HepG2 (cell line): ENCODE data around the gene IL33. TPM values are rescaled to one million over a fixed set of nuclear protein-coding genes. Genes with fewer than 3 reads are reported as not detected.

Source experiments
- ATAC-seq: fragments of 200-7000 bp; cut with Tn5 transposase; 3 replicates; pipeline ENCODE4 v1.9.1; 2020; ENCODE audit warnings: mild to moderate bottlenecking, moderate library complexity
- BruUV-seq: library from RNA; stranded (reverse); fragments of 400-500 nt; replicated peaks from 2 replicates; lab custom pipeline; 2021; lab: Mats Ljungman, UMichigan
- CTCF ChIA-PET: fragments of 300-600 bp; formaldehyde crosslinking; extraction: SDS; loops from one replicate; lab custom pipeline; 2021; ENCODE audit warnings: low total read pairs, inconsistent platforms, low intra/inter-chr PET ratio; lab: Yijun Ruan, JAX
- POLR2A ChIA-PET: fragments of 350-600 bp; sonication (Branson Sonifier 250); formaldehyde crosslinking; loops from one replicate; lab custom pipeline; 2020; ENCODE audit warnings: antibody characterized with exemption, inconsistent platforms; lab: Yijun Ruan, JAX
- DNase-seq: peaks from one replicate; pipeline ENCODE4 v3.0.0-alpha.2; 2015; ENCODE audit warnings: low spot score
- FAIRE-seq: peaks from 3 replicates; lab custom pipeline; 2011; peaks lifted over from hg19 to GRCh38; lab: Jason Lieb, UNC
- H2AFZ ChIP-seq: one replicate; pipeline ENCODE4 v1.6.1; 2011; ENCODE audit warnings: low read length, inconsistent platforms
- H3K27ac ChIP-seq: fragments of 300-600 bp; 3 replicates; pipeline ENCODE4 v1.8.0; 2011; ENCODE audit warnings: mixed run types, mild to moderate bottlenecking, mixed read lengths, low read length, inconsistent platforms; ENCODE audit not compliant: insufficient read depth; ENCODE audit errors: extremely low read length
- H3K27me3 ChIP-seq, 2 experiments: fragments of 200-600 bp in 1 of 2; 2 replicates in 1 of 2; 3 replicates in 1 of 2; pipeline versions ENCODE4 v1.6.0 to v1.8.0; 2011; ENCODE audit warnings: low read length in 2 of 2, mild to moderate bottlenecking in 2 of 2, moderate library complexity in 2 of 2, inconsistent platforms in 1 of 2; ENCODE audit not compliant: insufficient read depth in 2 of 2, control insufficient read depth in 1 of 2
- H3K36me3 ChIP-seq, 2 experiments: fragments of 200-600 bp in 1 of 2; replicated peaks in 1 of 2; 2 replicates in 1 of 2; 3 replicates in 1 of 2; pipeline versions ENCODE4 v1.5.1 to v1.8.0; 2011; ENCODE audit warnings: low read length in 2 of 2, inconsistent platforms in 1 of 2; ENCODE audit not compliant: insufficient read depth in 2 of 2, control insufficient read depth in 1 of 2
- H3K4me1 ChIP-seq: 2 replicates; pipeline ENCODE4 v1.5.1; 2012; ENCODE audit warnings: low read length, inconsistent platforms; ENCODE audit not compliant: insufficient read depth
- H3K4me2 ChIP-seq: 2 replicates; pipeline ENCODE4 v1.6.0; 2011; ENCODE audit warnings: low read depth, low read length, inconsistent platforms
- H3K4me3 ChIP-seq, 3 experiments: fragments of 200-600 bp in 1 of 3; sonication (generic), shearing (Covaris generic) in 1 of 3; replicated peaks in 1 of 3; 2 replicates each; pipeline ENCODE4 v1.5.1; 2011 to 2016; ENCODE audit warnings: low read length in 3 of 3, inconsistent platforms in 2 of 3, low read depth in 2 of 3, mild to moderate bottlenecking in 2 of 3, control low read depth in 1 of 3, mixed read lengths in 1 of 3; ENCODE audit not compliant: insufficient read depth in 1 of 3
- H3K79me2 ChIP-seq: one replicate; pipeline ENCODE4 v1.6.1; 2011; ENCODE audit warnings: low read length, inconsistent platforms; ENCODE audit not compliant: insufficient read depth
- H3K9ac ChIP-seq: 2 replicates; pipeline ENCODE4 v1.6.0; 2011; ENCODE audit warnings: mild to moderate bottlenecking, low read depth, low read length, inconsistent platforms; ENCODE audit not compliant: insufficient read depth
- H3K9me3 ChIP-seq: 2 replicates; pipeline ENCODE4 v1.5.1; 2012; ENCODE audit warnings: mild to moderate bottlenecking, low read length
- H4K20me1 ChIP-seq: 2 replicates; pipeline ENCODE4 v1.6.0; 2011; ENCODE audit warnings: inconsistent platforms, mild to moderate bottlenecking, low read length, moderate library complexity; ENCODE audit not compliant: insufficient read depth
- DNMT3B ChIP-seq: conservative IDR thresholded peaks from 2 replicates; pipeline ENCODE4 v1.6.1; 2016; ENCODE audit warnings: missing biosample characterization, control low read depth
- FOXJ3 ChIP-seq: sonication (generic); formaldehyde crosslinking; IDR thresholded peaks from 2 replicates; pipeline ENCODE4 v1.4.0; 2020; ENCODE audit warnings: missing genetic modification reagents, mild to moderate bottlenecking, borderline replicate concordance
- FOXK2 ChIP-seq: fragments of 450-650 bp; IDR thresholded peaks from 2 replicates; pipeline ENCODE4 v1.6.1; 2016
- LCORL ChIP-seq, 2 experiments: fragments of 450-650 bp in 1 of 2; sonication (generic) in 1 of 2; formaldehyde crosslinking in 1 of 2; IDR thresholded peaks; 2 replicates each; pipeline versions ENCODE4 v1.5.0 to v1.6.1; 2017 to 2020; ENCODE audit warnings: antibody characterized with exemption in 1 of 2, missing genetic modification reagents in 1 of 2
- MED13 ChIP-seq: sonication (generic); formaldehyde crosslinking; IDR thresholded peaks from 2 replicates; pipeline ENCODE4 v1.5.0; 2020; ENCODE audit warnings: missing genetic modification reagents
- ONECUT2 ChIP-seq: sonication (generic); formaldehyde crosslinking; IDR thresholded peaks from 2 replicates; pipeline ENCODE4 v1.4.0; 2020; ENCODE audit warnings: missing genetic modification reagents
- PITX1 ChIP-seq: sonication (generic); formaldehyde crosslinking; IDR thresholded peaks from 2 replicates; pipeline ENCODE4 v1.5.1; 2020; ENCODE audit warnings: mild to moderate bottlenecking, missing genetic modification reagents
- SMAD9 ChIP-seq: sonication (generic); formaldehyde crosslinking; IDR thresholded peaks from 2 replicates; pipeline ENCODE4 v1.5.1; 2020; ENCODE audit warnings: mild to moderate bottlenecking, missing genetic modification reagents
- STAT5B ChIP-seq: sonication (generic); formaldehyde crosslinking; IDR thresholded peaks from 2 replicates; pipeline ENCODE4 v1.4.0; 2020; ENCODE audit warnings: missing genetic modification reagents
- TRIM24 ChIP-seq: sonication (generic); formaldehyde crosslinking; IDR thresholded peaks from 2 replicates; pipeline ENCODE4 v1.8.0; 2022; ENCODE audit warnings: mild to moderate bottlenecking, missing genetic modification reagents
- ZMAT5 ChIP-seq: sonication (generic); formaldehyde crosslinking; IDR thresholded peaks from 2 replicates; pipeline ENCODE4 v1.5.0; 2020; ENCODE audit warnings: mild to moderate bottlenecking, low read depth, missing genetic modification reagents, borderline replicate concordance
- ZNF160 ChIP-seq: sonication (generic); formaldehyde crosslinking; IDR thresholded peaks from 2 replicates; pipeline ENCODE4 v1.8.0; 2022; ENCODE audit warnings: mild to moderate bottlenecking, inconsistent platforms, missing genetic modification reagents
- ZNF260 ChIP-seq: sonication (generic); formaldehyde crosslinking; IDR thresholded peaks from 2 replicates; pipeline ENCODE4 v1.4.0; 2020; ENCODE audit warnings: missing genetic modification reagents, low read depth, mild to moderate bottlenecking, borderline replicate concordance
- ZNF432 ChIP-seq: sonication (generic); formaldehyde crosslinking; IDR thresholded peaks from 2 replicates; pipeline ENCODE4 v1.5.0; 2020; ENCODE audit warnings: missing genetic modification reagents, mild to moderate bottlenecking, borderline replicate concordance
- ZNF580 ChIP-seq: IDR thresholded peaks from 2 replicates; pipeline ENCODE4 v1.6.1; 2016; ENCODE audit warnings: low read depth, borderline replicate concordance
- ZNF75D ChIP-seq: sonication (generic); formaldehyde crosslinking; IDR thresholded peaks from 2 replicates; pipeline ENCODE4 v1.8.1; 2023; ENCODE audit warnings: missing genetic modification reagents, mild to moderate bottlenecking, borderline replicate concordance
- ZNF768 ChIP-seq: sonication (generic); formaldehyde crosslinking; IDR thresholded peaks from 2 replicates; pipeline ENCODE4 v1.4.0; 2020; ENCODE audit warnings: missing genetic modification reagents
- WGBS: methylation state at CpG from one replicate; pipeline ENCODE4 v1.1.6; 2017; ENCODE audit warnings: low lambda C conversion rate; 5-methylcytosine and 5-hydroxymethylcytosine counted together
- in situ Hi-C: cut with HindIII; loops from 2 replicates; pipeline ENCODE4 v1.10.0; 2017; ENCODE audit warnings: low pct_unique_long_range_greater_than_20kb; ENCODE audit not compliant: extremely low pct_ligation_motif_present
- intact Hi-C: fragments of 100-400 bp; cut with micrococcal nuclease; formaldehyde crosslinking; loops from one replicate; pipeline ENCODE4 v1.10.0; 2022; ENCODE audit not compliant: unreplicated experiment
- polyA plus RNA-seq, 8 experiments: library from polyadenylated mRNA; depleted of rRNA in 3 of 8; stranded (reverse) in 7 of 8; unstranded in 1 of 8; fragments of >200 nt; fragmentation: Illumina TruSeq in 4 of 8; extraction: Trizol in 4 of 8; gene quantifications; 2 replicates each; pipeline versions ENCODE4 v1.2.1 to v1.2.3, GENCODE V29; 2011 to 2016; ENCODE audit warnings: low read depth in 4 of 8, missing spikeins in 1 of 8, mixed read lengths in 1 of 8; ENCODE audit not compliant: insufficient read depth in 1 of 8
- total RNA-seq, 5 experiments: library from RNA; depleted of rRNA; stranded (reverse); fragments of >200 nt; fragmentation: Illumina TruSeq; extraction: Trizol; gene quantifications; 2 replicates each; pipeline ENCODE4 v1.2.3, GENCODE V29; 2016; ENCODE audit warnings: low read depth in 1 of 5
- TF ChIP-seq, protein P1 (sequence below): sonication (generic); formaldehyde crosslinking; IDR thresholded peaks from 2 replicates; pipeline ENCODE4 v1.8.0; 2022; ENCODE audit warnings: low read depth, missing genetic modification reagents
- TF ChIP-seq, protein P2 (sequence below): sonication (generic); formaldehyde crosslinking; IDR thresholded peaks from 2 replicates; pipeline ENCODE4 v1.8.0; 2022; ENCODE audit warnings: missing genetic modification reagents, mild to moderate bottlenecking, borderline replicate concordance

IL33 gene
- total and polyA plus RNA-seq, 2 of the 13 experiments (the other 11 are each of a cell fraction or from before 2014, with no cell fraction given): 0.05 TPM; not detected in 1

DNA sequence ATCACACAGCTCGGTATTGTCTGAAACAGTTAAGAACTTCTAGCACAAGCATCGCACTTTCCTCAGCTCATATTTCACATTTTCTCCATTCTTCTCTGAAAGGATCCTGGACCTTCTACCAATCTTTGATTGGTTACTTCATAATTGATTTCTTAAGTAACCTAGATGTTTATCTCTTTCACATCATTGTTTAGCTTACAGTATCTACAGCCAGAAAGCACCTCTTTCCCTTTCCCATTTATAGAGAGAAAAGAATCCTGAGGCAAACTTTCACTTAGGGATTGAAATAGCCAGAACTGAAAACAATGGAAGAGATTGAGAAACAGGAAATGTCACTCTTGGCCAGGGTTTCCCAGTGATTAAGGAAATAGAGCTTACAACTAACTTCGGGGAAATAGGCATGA lies 2.5 kb downstream of the IL33 start:
- ChIA-PET POLR2A (no interaction called here), CTCF (no interaction called here)
- TF ChIP-seq ZNF75D (CRISPR knock-in tag): no peak
- no peak for TF ChIP-seq ZNF580
- no peak for TF ChIP-seq ONECUT2 (CRISPR knock-in tag)
- no peak for TF ChIP-seq STAT5B (CRISPR knock-in tag)
- TF ChIP-seq LCORL (IDR thresholded peaks at IDR 0.05): no peak
- no peak for TF ChIP-seq LCORL (CRISPR knock-in tag; IDR thresholded peaks at IDR 0.05)
- no peak for TF ChIP-seq SMAD9
- no peak for TF ChIP-seq TRIM24 (CRISPR knock-in tag)
- no peak for TF ChIP-seq ZMAT5
- no peak for TF ChIP-seq ZNF260
- TF ChIP-seq ZNF768 (CRISPR knock-in tag): no peak
- TF ChIP-seq ZNF432: no peak
- TF ChIP-seq, protein P1, sequence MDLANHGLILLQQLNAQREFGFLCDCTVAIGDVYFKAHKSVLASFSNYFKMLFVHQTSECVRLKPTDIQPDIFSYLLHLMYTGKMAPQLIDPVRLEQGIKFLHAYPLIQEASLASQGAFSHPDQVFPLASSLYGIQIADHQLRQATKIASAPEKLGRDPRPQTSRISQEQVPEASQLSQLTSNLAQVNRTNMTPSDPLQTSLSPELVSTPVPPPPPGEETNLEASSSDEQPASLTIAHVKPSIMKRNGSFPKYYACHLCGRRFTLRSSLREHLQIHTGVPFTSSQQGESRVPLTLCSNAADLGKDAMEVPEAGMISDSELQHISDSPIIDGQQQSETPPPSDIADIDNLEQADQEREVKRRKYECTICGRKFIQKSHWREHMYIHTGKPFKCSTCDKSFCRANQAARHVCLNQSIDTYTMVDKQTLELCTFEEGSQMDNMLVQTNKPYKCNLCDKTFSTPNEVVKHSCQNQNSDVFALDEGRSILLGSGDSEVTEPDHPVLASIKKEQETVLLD (CRISPR knock-in tag): no peak
- TF ChIP-seq, protein P2, sequence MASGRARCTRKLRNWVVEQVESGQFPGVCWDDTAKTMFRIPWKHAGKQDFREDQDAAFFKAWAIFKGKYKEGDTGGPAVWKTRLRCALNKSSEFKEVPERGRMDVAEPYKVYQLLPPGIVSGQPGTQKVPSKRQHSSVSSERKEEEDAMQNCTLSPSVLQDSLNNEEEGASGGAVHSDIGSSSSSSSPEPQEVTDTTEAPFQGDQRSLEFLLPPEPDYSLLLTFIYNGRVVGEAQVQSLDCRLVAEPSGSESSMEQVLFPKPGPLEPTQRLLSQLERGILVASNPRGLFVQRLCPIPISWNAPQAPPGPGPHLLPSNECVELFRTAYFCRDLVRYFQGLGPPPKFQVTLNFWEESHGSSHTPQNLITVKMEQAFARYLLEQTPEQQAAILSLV (CRISPR knock-in tag): no peak
- no peak for TF ChIP-seq MED13 (CRISPR knock-in tag)
- no peak for TF ChIP-seq PITX1 (CRISPR knock-in tag)
- no peak for TF ChIP-seq ZNF160
- TF ChIP-seq DNMT3B (CRISPR knock-in tag): no peak
- no peak for TF ChIP-seq FOXK2
- no peak for TF ChIP-seq FOXJ3 (CRISPR knock-in tag)
- Histone ChIP-seq H3K4me2 (no peak overlapping the region), H3K27me3 (no peaks in the 10 kb centered on the region), H4K20me1 (no peaks in the 10 kb centered on the region), H3K9ac (no peak overlapping the region), H3K79me2 (no peaks in the 10 kb centered on the region), H3K27ac (no peak overlapping the region), H2AFZ (no peak overlapping the region), H3K9me3 (no peaks in the 10 kb centered on the region), H3K4me3 (no peak overlapping the region), H3K4me1 (no peaks in the 10 kb centered on the region), H3K36me3 (no peaks in the 10 kb centered on the region)
- intact Hi-C loops: no loop called here
- BruUV-seq: no TSS peak
- in situ Hi-C loops: no loop called here
- 2% methylated on average over 3 of the region's 3 CpGs for WGBS
- DNase-seq: no peak
- no peak for ATAC-seq
- no peak for FAIRE-seq
